GM12878 (cell line): ENCODE data around the gene HTR4. TPM values are rescaled to one million over a fixed set of nuclear protein-coding genes. Genes with fewer than 3 reads are reported as not detected.

ENCODE experiments used
- ATAC-seq: fragments of 200-7000 bp; cut with Tn5 transposase; 3 replicates; pipeline ENCODE4 v1.9.1; 2020; ENCODE audit warnings: mild to moderate bottlenecking, moderate library complexity
- BruUV-seq: library from RNA; stranded (reverse); fragments of 400-500 nt; replicated peaks from 2 replicates; lab custom pipeline; 2021; lab: Mats Ljungman, UMichigan
- CTCF ChIA-PET: fragments of 300-600 bp; sonication (Branson Sonifier 250); formaldehyde crosslinking; extraction: SDS; loops from one replicate; lab custom pipeline; 2021; ENCODE audit warnings: inconsistent platforms; lab: Yijun Ruan, JAX
- POLR2A ChIA-PET: fragments of 350-600 bp; formaldehyde crosslinking; extraction: SDS; loops from one replicate; lab custom pipeline; 2021; ENCODE audit warnings: inconsistent platforms; lab: Charles Lee
- RAD21 ChIA-PET: fragments of 300-600 bp; sonication (Branson Sonifier 250); formaldehyde crosslinking; loops from one replicate; lab custom pipeline; 2023; ENCODE audit warnings: antibody characterized with exemption; ENCODE audit not compliant: unreplicated experiment; lab: Charles Lee
- SMC1A ChIA-PET: fragments of 300-600 bp; sonication (Branson Sonifier 250); formaldehyde crosslinking; loops from one replicate; lab custom pipeline; 2023; ENCODE audit not compliant: unreplicated experiment, uncharacterized antibody; lab: Charles Lee
- DNase-seq: peaks from one replicate; pipeline ENCODE4 v3.0.0-alpha.2; 2011; ENCODE audit warnings: low read depth, low spot score
- FAIRE-seq: peaks from 3 replicates; lab custom pipeline; 2011; peaks lifted over from hg19 to GRCh38; lab: Jason Lieb, UNC
- H2AFZ ChIP-seq: 2 replicates; pipeline ENCODE4 v1.6.0; 2011; ENCODE audit warnings: low read depth, low read length, control low read depth; ENCODE audit not compliant: control insufficient read depth
- H3K27ac ChIP-seq: 2 replicates; pipeline ENCODE4 v1.5.1; 2011; ENCODE audit warnings: control low read depth; ENCODE audit not compliant: control insufficient read depth, insufficient read depth
- H3K27me3 ChIP-seq, 2 experiments: replicated peaks in 1 of 2; 2 replicates each; pipeline versions ENCODE4 v1.6.0 to v1.6.1; 2011; ENCODE audit warnings: low read length in 1 of 2; ENCODE audit not compliant: control insufficient read depth in 2 of 2, insufficient read depth in 2 of 2
- H3K36me3 ChIP-seq, 2 experiments: 2 replicates each; pipeline ENCODE4 v1.5.1; 2011; ENCODE audit warnings: low read length in 1 of 2; ENCODE audit not compliant: control insufficient read depth in 2 of 2, insufficient read depth in 2 of 2
- H3K4me1 ChIP-seq: 2 replicates; pipeline ENCODE4 v1.6.1; 2011; ENCODE audit warnings: mild to moderate bottlenecking, low read length, moderate library complexity, mixed read lengths; ENCODE audit not compliant: control insufficient read depth, insufficient read depth
- H3K4me2 ChIP-seq: 2 replicates; pipeline ENCODE4 v1.6.0; 2011; ENCODE audit warnings: control low read depth; ENCODE audit not compliant: control insufficient read depth, insufficient read depth
- H3K4me3 ChIP-seq: fragments of 200-600 bp; sonication (generic); 2 replicates; pipeline ENCODE4 v1.5.1; 2016
- H3K79me2 ChIP-seq: 2 replicates; pipeline ENCODE4 v1.6.0; 2011; ENCODE audit warnings: low read length; ENCODE audit not compliant: control insufficient read depth, insufficient read depth
- H3K9ac ChIP-seq: 2 replicates; pipeline ENCODE4 v1.8.0; 2011; ENCODE audit warnings: low read length, control low read depth, mixed read lengths; ENCODE audit not compliant: control insufficient read depth, insufficient read depth
- H3K9me3 ChIP-seq: replicated peaks from 3 replicates; pipeline ENCODE4 v1.5.1; 2011; ENCODE audit warnings: mild to moderate bottlenecking, low read length; ENCODE audit not compliant: control insufficient read depth, insufficient read depth
- H4K20me1 ChIP-seq: 2 replicates; pipeline ENCODE4 v1.6.0; 2011; ENCODE audit not compliant: control insufficient read depth, insufficient read depth
- CEBPB ChIP-seq, 2 experiments: fragments of 150-350 bp in 1 of 2; IDR thresholded peaks; 2 replicates each; pipeline ENCODE4 v1.6.1; 2012 to 2014; ENCODE audit warnings: low read depth in 2 of 2, low read length in 2 of 2, borderline replicate concordance in 1 of 2, inconsistent platforms in 1 of 2
- EZH2 ChIP-seq: IDR thresholded peaks from 2 replicates; pipeline ENCODE4 v1.6.1; 2012; ENCODE audit warnings: low read depth, mild to moderate bottlenecking, control low read depth, inconsistent platforms, low read length, borderline replicate concordance; ENCODE audit not compliant: control insufficient read depth
- PAX5 ChIP-seq: IDR thresholded peaks from 2 replicates; pipeline ENCODE4 v1.6.1; 2011; ENCODE audit warnings: low read depth, low read length, borderline replicate concordance
- RELB ChIP-seq: fragments of 450-650 bp; IDR thresholded peaks from 2 replicates; pipeline ENCODE4 v1.6.1; 2017; ENCODE audit warnings: low read depth, mild to moderate bottlenecking, moderate library complexity
- TCF7 ChIP-seq: IDR thresholded peaks from 2 replicates; pipeline ENCODE4 v1.6.1; 2014; ENCODE audit warnings: antibody characterized with exemption, borderline replicate concordance
- WGBS: methylation state at CpG from one replicate; pipeline ENCODE4 v1.1.6; 2016; ENCODE audit warnings: low lambda C conversion rate; ENCODE audit not compliant: insufficient replicate concordance, insufficient coverage; ENCODE audit errors: missing lambda C conversion rate; 5-methylcytosine and 5-hydroxymethylcytosine counted together
- in situ Hi-C: fragments of 300-500 bp; cut with MboI; formaldehyde crosslinking; loops from 9 replicates; pipeline ENCODE4 v1.14.3; 2018; ENCODE audit warnings: mixed read lengths
- intact Hi-C: fragments of 100-400 bp; cut with micrococcal nuclease; formaldehyde crosslinking; loops from one replicate; pipeline ENCODE4 v1.14.2; 2022; ENCODE audit not compliant: unreplicated experiment
- polyA plus RNA-seq, 11 experiments: library from polyadenylated mRNA; depleted of rRNA in 4 of 11; unstranded in 6 of 11; stranded (reverse) in 5 of 11; fragments of >200 nt; fragmentation: Nextera tagmentation in 4 of 11; fragmentation: Illumina TruSeq in 1 of 11; extraction: Ambion mirVana in 4 of 11; extraction: Trizol in 1 of 11; gene quantifications; 1 replicate in 1 of 11; 2 replicates in 10 of 11; pipeline versions ENCODE4 v1.2.1 to v1.2.3, GENCODE V29; 2011 to 2016; ENCODE audit warnings: inconsistent platforms in 2 of 11, missing spikeins in 2 of 11, low read depth in 1 of 11
- total RNA-seq, 4 experiments: library from RNA; depleted of rRNA in 3 of 4; stranded (reverse); fragments of >200 nt in 3 of 4; fragmentation: Illumina TruSeq in 1 of 4; extraction: Trizol in 1 of 4; gene quantifications; 2 replicates each; pipeline versions ENCODE4 v1.2.1 to v1.2.3, GENCODE V29; 2013 to 2021
- TF ChIP-seq, protein P1 (sequence below): fragments of 450-650 bp; IDR thresholded peaks from 2 replicates; pipeline ENCODE4 v1.6.1; 2017; ENCODE audit warnings: mild to moderate bottlenecking
- TF ChIP-seq, protein P2 (sequence below), 3 experiments: IDR thresholded peaks in 2 of 3; conservative IDR thresholded peaks in 1 of 3; 2 replicates each; pipeline ENCODE4 v1.5.1; 2011; ENCODE audit warnings: low read depth in 3 of 3, low read length in 3 of 3, mild to moderate bottlenecking in 3 of 3, control low read depth in 2 of 3, moderate library complexity in 2 of 3, inconsistent platforms in 1 of 3, mixed read lengths in 1 of 3; ENCODE audit not compliant: control insufficient read depth in 2 of 3, insufficient read depth in 1 of 3; ENCODE audit errors: extremely low read depth in 1 of 3
- TF ChIP-seq, protein P3 (sequence below): IDR thresholded peaks from 2 replicates; pipeline ENCODE4 v1.6.1; 2011; ENCODE audit warnings: borderline replicate concordance, low read depth, mild to moderate bottlenecking, moderate library complexity, low read length; ENCODE audit not compliant: insufficient read depth, poor library complexity, severe bottlenecking
- TF ChIP-seq, protein P4 (sequence below): fragments of 450-650 bp; IDR thresholded peaks from 2 replicates; pipeline ENCODE4 v1.6.1; 2017; ENCODE audit warnings: mild to moderate bottlenecking, low read depth, inconsistent platforms; ENCODE audit not compliant: poor library complexity, severe bottlenecking

HTR4 gene
- total and polyA plus RNA-seq, 10 of the 15 experiments (the other 5 are each of a cell fraction or from before 2014, with no cell fraction given): not detected

GRCh38 chr5:148633067-148633377 is 21.3 kb downstream of the HTR4 start:
- DNase-seq (no peak), ATAC-seq (no peak)
- TF ChIP-seq, protein P1, sequence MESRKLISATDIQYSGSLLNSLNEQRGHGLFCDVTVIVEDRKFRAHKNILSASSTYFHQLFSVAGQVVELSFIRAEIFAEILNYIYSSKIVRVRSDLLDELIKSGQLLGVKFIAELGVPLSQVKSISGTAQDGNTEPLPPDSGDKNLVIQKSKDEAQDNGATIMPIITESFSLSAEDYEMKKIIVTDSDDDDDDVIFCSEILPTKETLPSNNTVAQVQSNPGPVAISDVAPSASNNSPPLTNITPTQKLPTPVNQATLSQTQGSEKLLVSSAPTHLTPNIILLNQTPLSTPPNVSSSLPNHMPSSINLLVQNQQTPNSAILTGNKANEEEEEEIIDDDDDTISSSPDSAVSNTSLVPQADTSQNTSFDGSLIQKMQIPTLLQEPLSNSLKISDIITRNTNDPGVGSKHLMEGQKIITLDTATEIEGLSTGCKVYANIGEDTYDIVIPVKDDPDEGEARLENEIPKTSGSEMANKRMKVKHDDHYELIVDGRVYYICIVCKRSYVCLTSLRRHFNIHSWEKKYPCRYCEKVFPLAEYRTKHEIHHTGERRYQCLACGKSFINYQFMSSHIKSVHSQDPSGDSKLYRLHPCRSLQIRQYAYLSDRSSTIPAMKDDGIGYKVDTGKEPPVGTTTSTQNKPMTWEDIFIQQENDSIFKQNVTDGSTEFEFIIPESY: no peak
- TF ChIP-seq, protein P2, sequence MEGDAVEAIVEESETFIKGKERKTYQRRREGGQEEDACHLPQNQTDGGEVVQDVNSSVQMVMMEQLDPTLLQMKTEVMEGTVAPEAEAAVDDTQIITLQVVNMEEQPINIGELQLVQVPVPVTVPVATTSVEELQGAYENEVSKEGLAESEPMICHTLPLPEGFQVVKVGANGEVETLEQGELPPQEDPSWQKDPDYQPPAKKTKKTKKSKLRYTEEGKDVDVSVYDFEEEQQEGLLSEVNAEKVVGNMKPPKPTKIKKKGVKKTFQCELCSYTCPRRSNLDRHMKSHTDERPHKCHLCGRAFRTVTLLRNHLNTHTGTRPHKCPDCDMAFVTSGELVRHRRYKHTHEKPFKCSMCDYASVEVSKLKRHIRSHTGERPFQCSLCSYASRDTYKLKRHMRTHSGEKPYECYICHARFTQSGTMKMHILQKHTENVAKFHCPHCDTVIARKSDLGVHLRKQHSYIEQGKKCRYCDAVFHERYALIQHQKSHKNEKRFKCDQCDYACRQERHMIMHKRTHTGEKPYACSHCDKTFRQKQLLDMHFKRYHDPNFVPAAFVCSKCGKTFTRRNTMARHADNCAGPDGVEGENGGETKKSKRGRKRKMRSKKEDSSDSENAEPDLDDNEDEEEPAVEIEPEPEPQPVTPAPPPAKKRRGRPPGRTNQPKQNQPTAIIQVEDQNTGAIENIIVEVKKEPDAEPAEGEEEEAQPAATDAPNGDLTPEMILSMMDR (IDR thresholded peaks at IDR 0.05 in 2 of 3, conservative IDR thresholded peaks at IDR 0.05 in 1 of 3; ENCODE audit: control insufficient read depth in 2 of 3, extremely low read depth in 1 of 3, insufficient read depth in 1 of 3, low read depth in 3 of 3, low read length in 3 of 3): no peak
- no peak for TF ChIP-seq TCF7
- no peak for TF ChIP-seq PAX5
- TF ChIP-seq, protein P3, sequence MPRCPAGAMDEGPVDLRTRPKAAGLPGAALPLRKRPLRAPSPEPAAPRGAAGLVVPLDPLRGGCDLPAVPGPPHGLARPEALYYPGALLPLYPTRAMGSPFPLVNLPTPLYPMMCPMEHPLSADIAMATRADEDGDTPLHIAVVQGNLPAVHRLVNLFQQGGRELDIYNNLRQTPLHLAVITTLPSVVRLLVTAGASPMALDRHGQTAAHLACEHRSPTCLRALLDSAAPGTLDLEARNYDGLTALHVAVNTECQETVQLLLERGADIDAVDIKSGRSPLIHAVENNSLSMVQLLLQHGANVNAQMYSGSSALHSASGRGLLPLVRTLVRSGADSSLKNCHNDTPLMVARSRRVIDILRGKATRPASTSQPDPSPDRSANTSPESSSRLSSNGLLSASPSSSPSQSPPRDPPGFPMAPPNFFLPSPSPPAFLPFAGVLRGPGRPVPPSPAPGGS: no peak
- no peak for TF ChIP-seq EZH2
- TF ChIP-seq, protein P4, sequence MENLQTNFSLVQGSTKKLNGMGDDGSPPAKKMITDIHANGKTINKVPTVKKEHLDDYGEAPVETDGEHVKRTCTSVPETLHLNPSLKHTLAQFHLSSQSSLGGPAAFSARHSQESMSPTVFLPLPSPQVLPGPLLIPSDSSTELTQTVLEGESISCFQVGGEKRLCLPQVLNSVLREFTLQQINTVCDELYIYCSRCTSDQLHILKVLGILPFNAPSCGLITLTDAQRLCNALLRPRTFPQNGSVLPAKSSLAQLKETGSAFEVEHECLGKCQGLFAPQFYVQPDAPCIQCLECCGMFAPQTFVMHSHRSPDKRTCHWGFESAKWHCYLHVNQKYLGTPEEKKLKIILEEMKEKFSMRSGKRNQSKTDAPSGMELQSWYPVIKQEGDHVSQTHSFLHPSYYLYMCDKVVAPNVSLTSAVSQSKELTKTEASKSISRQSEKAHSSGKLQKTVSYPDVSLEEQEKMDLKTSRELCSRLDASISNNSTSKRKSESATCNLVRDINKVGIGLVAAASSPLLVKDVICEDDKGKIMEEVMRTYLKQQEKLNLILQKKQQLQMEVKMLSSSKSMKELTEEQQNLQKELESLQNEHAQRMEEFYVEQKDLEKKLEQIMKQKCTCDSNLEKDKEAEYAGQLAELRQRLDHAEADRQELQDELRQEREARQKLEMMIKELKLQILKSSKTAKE: no peak
- no peak for TF ChIP-seq RELB
- no peak for TF ChIP-seq CEBPB (IDR thresholded peaks at IDR 0.05; ENCODE audit: borderline replicate concordance in 1 of 2, low read depth in 2 of 2, low read length in 2 of 2)

More at GRCh38 chr5:148633067-148633377, 21.3 kb downstream of the HTR4 start:
- ChIA-PET CTCF (no interaction called here), SMC1A (interaction anchor here (1.0 kb wide), 1 partner anchor 23 kb away, joined by 3 read pairs; no protein-coding TSS in a partner anchor), RAD21 (no interaction called here), POLR2A (no interaction called here)
- Histone ChIP-seq H3K79me2 (no peaks in the 10 kb centered on the region), H4K20me1 (no peaks in the 10 kb centered on the region), H3K9ac (no peak overlapping the region), H3K27ac (no peak overlapping the region), H3K27me3 (no peaks in the 10 kb centered on the region), H3K4me1 (no peaks in the 10 kb centered on the region), H3K4me2 (no peak overlapping the region), H3K4me3 (no peak overlapping the region), H2AFZ (no peak overlapping the region), H3K9me3 (no peaks in the 10 kb centered on the region), H3K36me3 (no peaks in the 10 kb centered on the region)
- in situ Hi-C loops (no loop called here), intact Hi-C loops (no loop called here)
- BruUV-seq: no TSS peak
- 15% methylated on average over 1 of the region's 1 CpG for WGBS
- no peak for FAIRE-seq
